ENCODE data around the gene APH1B.

Gene APH1B

DNA sequence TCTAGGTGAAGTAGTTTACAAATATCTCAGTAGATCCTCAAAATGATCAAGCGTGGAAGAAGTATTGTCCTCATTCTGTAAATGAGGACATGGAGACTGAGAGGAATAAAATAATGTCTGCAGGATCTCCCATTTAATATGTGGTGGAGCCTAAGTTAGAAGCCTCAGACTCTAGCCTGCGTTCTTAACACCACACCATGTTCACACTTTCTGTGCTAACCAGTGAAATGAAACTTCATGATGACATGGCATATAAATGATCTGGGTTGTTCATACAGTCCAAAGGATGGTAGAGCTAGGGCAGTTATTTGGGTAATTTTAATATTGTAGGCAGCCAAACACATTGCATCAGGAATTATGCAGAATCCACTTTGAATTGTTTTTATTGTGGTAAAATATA lies 25.1 kb upstream of the APH1B start:
- Histone ChIP-seq H3K4me2 (no peak overlapping the region), H3K36me3 (ENCODE audit: insufficient read depth) (no peaks in the 10 kb centered on the region), H3K4me3 (IDR thresholded peaks at IDR 0.05; ENCODE audit: insufficient read depth, low read depth, low read length) (no peak overlapping the region), H3K27ac (no peak overlapping the region), H4K20me1 (ENCODE audit: insufficient read depth) (no peaks in the 10 kb centered on the region), H2AFZ (ENCODE audit: low read depth) (no peak overlapping the region), H3K4me1 (ENCODE audit: low read depth, poor library complexity, severe bottlenecking) (no peaks in the 10 kb centered on the region), H3K27me3 (ENCODE audit: insufficient read depth, low read depth) (no peaks in the 10 kb centered on the region), H3K9ac (no peak overlapping the region), H3K79me2 (ENCODE audit: insufficient read depth, low read depth) (no peaks in the 10 kb centered on the region)
- TF ChIP-seq, protein P1, sequence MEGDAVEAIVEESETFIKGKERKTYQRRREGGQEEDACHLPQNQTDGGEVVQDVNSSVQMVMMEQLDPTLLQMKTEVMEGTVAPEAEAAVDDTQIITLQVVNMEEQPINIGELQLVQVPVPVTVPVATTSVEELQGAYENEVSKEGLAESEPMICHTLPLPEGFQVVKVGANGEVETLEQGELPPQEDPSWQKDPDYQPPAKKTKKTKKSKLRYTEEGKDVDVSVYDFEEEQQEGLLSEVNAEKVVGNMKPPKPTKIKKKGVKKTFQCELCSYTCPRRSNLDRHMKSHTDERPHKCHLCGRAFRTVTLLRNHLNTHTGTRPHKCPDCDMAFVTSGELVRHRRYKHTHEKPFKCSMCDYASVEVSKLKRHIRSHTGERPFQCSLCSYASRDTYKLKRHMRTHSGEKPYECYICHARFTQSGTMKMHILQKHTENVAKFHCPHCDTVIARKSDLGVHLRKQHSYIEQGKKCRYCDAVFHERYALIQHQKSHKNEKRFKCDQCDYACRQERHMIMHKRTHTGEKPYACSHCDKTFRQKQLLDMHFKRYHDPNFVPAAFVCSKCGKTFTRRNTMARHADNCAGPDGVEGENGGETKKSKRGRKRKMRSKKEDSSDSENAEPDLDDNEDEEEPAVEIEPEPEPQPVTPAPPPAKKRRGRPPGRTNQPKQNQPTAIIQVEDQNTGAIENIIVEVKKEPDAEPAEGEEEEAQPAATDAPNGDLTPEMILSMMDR (conservative IDR thresholded peaks at IDR 0.05; ENCODE audit: low read depth, low read length) = no peak

DNA sequence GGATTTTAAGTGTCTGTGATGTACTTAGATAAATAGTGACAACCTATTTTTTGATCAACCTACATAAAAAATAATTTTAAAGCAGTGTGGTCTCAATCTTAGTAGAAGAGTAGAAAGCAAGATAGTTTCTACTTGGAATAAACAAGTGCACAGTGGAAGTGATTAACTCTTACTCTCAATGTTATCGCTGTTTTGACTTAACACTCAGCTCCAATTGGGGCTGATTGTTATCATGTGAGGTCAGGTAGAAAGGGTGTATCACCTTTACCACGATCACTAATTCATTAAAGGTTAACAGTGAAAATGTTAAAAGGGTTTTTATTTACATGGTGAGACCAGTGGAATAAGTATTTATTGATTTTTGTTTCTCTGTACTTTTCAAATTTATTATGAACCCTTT lies 22.4 kb upstream of the APH1B start:
- Histone ChIP-seq H3K27me3 (ENCODE audit: insufficient read depth, low read depth) (no peaks in the 10 kb centered on the region), H3K4me1 (ENCODE audit: low read depth, poor library complexity, severe bottlenecking) (no peaks in the 10 kb centered on the region), H3K27ac (no peak overlapping the region), H4K20me1 (ENCODE audit: insufficient read depth) (no peaks in the 10 kb centered on the region), H3K79me2 (ENCODE audit: insufficient read depth, low read depth) (no peaks in the 10 kb centered on the region), H3K4me2 (no peak overlapping the region), H2AFZ (ENCODE audit: low read depth) (no peak overlapping the region), H3K9ac (no peak overlapping the region), H3K36me3 (ENCODE audit: insufficient read depth) (no peaks in the 10 kb centered on the region), H3K4me3 (IDR thresholded peaks at IDR 0.05; ENCODE audit: insufficient read depth, low read depth, low read length) (no peak overlapping the region)
- TF ChIP-seq, protein P1 (conservative IDR thresholded peaks at IDR 0.05; ENCODE audit: low read depth, low read length) = no peak

DNA sequence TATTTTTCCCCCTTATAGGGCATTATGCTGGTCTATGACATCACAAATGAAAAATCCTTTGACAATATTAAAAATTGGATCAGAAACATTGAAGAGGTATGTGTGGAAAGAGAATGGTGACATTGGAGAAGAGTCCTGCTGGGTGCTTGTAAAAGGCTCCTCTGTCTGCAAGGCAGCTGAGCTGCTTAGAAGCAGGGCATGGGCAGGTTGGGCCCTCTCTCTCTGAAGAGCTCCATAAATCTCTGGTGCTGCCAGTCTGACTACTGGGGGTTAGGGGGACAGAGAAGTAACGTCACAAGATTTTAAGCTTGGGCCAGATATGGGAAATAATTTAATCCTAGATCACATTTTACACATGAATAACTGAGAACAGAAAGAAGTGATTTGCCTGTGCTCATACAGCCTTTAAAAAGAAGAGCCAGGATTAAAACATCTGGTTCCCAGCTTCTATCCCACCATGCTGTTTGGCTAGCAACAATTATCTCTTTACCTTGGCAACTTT lies 21.9 kb upstream of the APH1B start:
- H3K9ac ChIP-seq = no peak overlapping the region
- no peak overlapping the region for H3K4me3 ChIP-seq (IDR thresholded peaks at IDR 0.05; ENCODE audit: insufficient read depth, low read depth, low read length)
- no peak overlapping the region for H3K4me2 ChIP-seq

DNA sequence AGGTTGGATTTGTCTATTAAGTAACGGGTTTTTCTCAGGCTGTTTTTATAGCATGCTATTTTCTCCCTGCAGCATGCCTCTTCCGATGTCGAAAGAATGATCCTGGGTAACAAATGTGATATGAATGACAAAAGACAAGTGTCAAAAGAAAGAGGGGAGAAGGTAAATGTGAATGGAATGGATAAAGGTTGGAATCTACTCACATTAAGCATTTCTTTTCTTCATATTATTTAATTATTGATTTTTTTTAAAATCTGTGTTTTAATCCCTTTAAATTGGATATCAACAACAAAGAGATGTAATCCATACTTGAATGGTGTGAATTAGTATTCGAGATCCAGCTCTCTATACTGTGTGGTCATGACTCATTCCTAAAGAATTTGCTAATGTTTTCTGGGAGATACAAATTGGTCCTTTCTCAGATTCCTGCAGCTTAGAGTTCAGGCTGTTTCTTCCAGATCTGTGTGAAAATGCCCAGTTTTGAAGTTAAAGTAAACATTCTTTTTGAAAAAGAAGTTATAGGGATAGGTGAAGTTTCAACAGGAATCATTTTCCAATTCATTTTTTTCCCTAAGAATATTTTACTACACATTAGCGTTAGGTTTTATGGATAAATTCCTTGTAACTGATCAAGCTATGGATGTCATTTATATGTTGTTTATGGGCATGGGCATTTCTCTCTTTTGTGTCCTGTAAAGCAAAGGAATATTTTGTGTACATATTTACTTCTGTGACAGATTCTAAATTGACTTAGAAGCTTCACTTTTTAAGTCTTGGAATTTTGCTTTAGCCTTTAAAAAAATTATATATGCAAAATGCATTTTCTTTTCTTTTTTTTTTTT lies 20.8 kb upstream of the APH1B start:
- TF ChIP-seq, protein P1 (conservative IDR thresholded peaks at IDR 0.05; ENCODE audit: low read depth, low read length) = no peak
- Histone ChIP-seq H3K79me2 (ENCODE audit: insufficient read depth, low read depth) (no peaks in the 10 kb centered on the region), H3K4me3 (IDR thresholded peaks at IDR 0.05; ENCODE audit: insufficient read depth, low read depth, low read length) (no peak overlapping the region), H4K20me1 (ENCODE audit: insufficient read depth) (no peaks in the 10 kb centered on the region), H3K36me3 (ENCODE audit: insufficient read depth) (no peaks in the 10 kb centered on the region), H3K4me1 (ENCODE audit: low read depth, poor library complexity, severe bottlenecking) (no peaks in the 10 kb centered on the region), H3K27me3 (ENCODE audit: insufficient read depth, low read depth) (no peaks in the 10 kb centered on the region), H3K4me2 (no peak overlapping the region), H2AFZ (ENCODE audit: low read depth) (no peak overlapping the region), H3K9ac (no peak overlapping the region), H3K27ac (no peak overlapping the region)

More for the DNA sequence above, 21.9 kb upstream of the APH1B start:
- H3K27me3 ChIP-seq (ENCODE audit: insufficient read depth, low read depth) = no peaks in the 10 kb centered on the region
- no peak overlapping the region for H2AFZ ChIP-seq (ENCODE audit: low read depth)
- no peak overlapping the region for H3K27ac ChIP-seq
- no peaks in the 10 kb centered on the region for H3K4me1 ChIP-seq (ENCODE audit: low read depth, poor library complexity, severe bottlenecking)
- H4K20me1 ChIP-seq (ENCODE audit: insufficient read depth) = no peaks in the 10 kb centered on the region
- TF ChIP-seq, protein P1 (conservative IDR thresholded peaks at IDR 0.05; ENCODE audit: low read depth, low read length) = no peak
- no peaks in the 10 kb centered on the region for H3K36me3 ChIP-seq (ENCODE audit: insufficient read depth)
- no peaks in the 10 kb centered on the region for H3K79me2 ChIP-seq (ENCODE audit: insufficient read depth, low read depth)
